PC-9 (cell line): Measurements from ENCODE around the gene ZSCAN20. TPM values are rescaled to one million over a fixed set of nuclear protein-coding genes. Genes with fewer than 3 reads are reported as not detected.
A peak's percentile ranks its signal among the peaks of the same experiment; 100 is the strongest.

Experiments
- BruUV-seq: library from RNA; stranded (reverse); fragments of 400-500 nt; replicated peaks from 2 replicates; lab custom pipeline; 2021; lab: Mats Ljungman, UMichigan
- CTCF ChIA-PET: fragments of 300-600 bp; sonication (Branson Sonifier 250); formaldehyde crosslinking; loops from one replicate; lab custom pipeline; 2022; ENCODE audit warnings: antibody characterized with exemption; lab: Charles Lee
- POLR2A ChIA-PET: fragments of 300-600 bp; sonication (Branson Sonifier 250); formaldehyde crosslinking; loops from one replicate; lab custom pipeline; 2022; ENCODE audit warnings: antibody characterized with exemption; ENCODE audit not compliant: unreplicated experiment; lab: Charles Lee
- DNase-seq, 2 experiments: peaks; one replicate each; pipeline versions ENCODE4 v3.0.0 to v3.0.0-alpha.2; 2015 to 2022; ENCODE audit warnings: mixed read lengths in 1 of 2
- H2AFZ ChIP-seq: fragments of 200-600 bp; sonication (generic); 2 replicates; pipeline ENCODE4 v1.8.1; 2017; ENCODE audit warnings: antibody characterized with exemption
- H3F3A ChIP-seq: fragments of 200-600 bp; sonication (generic); 2 replicates; pipeline ENCODE4 v1.8.1; 2017; ENCODE audit warnings: antibody characterized with exemption, mild to moderate bottlenecking, low read depth; ENCODE audit not compliant: insufficient read depth
- H3K27ac ChIP-seq: fragments of 200-600 bp; sonication (generic); 2 replicates; pipeline ENCODE4 v1.6.1; 2016; ENCODE audit warnings: mixed run types
- H3K27me3 ChIP-seq: fragments of 200-600 bp; sonication (generic); 2 replicates; pipeline ENCODE4 v1.6.1; 2016; ENCODE audit warnings: low read depth, mixed run types; ENCODE audit not compliant: insufficient read depth
- H3K36me3 ChIP-seq: fragments of 200-600 bp; sonication (generic); 2 replicates; pipeline ENCODE4 v1.6.1; 2016; ENCODE audit warnings: low read depth, mixed run types
- H3K4me1 ChIP-seq: fragments of 200-600 bp; sonication (generic); replicated peaks from 2 replicates; pipeline ENCODE4 v1.6.1; 2016; ENCODE audit warnings: mixed run types; ENCODE audit not compliant: insufficient read depth
- H3K4me2 ChIP-seq: fragments of 200-600 bp; sonication (generic); 2 replicates; pipeline ENCODE4 v1.6.1; 2017; ENCODE audit warnings: mixed run types
- H3K4me3 ChIP-seq: fragments of 200-600 bp; sonication (generic); 2 replicates; pipeline ENCODE4 v1.6.1; 2016; ENCODE audit warnings: mixed run types
- H3K79me2 ChIP-seq: fragments of 200-600 bp; sonication (generic); 2 replicates; pipeline ENCODE4 v1.6.1; 2017; ENCODE audit warnings: low read depth, mixed run types
- H3K9me2 ChIP-seq: fragments of 200-600 bp; sonication (generic); 2 replicates; pipeline ENCODE4 v1.8.1; 2017; ENCODE audit warnings: mild to moderate bottlenecking; ENCODE audit not compliant: insufficient read depth
- H3K9me3 ChIP-seq: fragments of 200-600 bp; sonication (generic); 2 replicates; pipeline ENCODE4 v1.8.1; 2016; ENCODE audit warnings: low read depth; ENCODE audit not compliant: insufficient read depth
- H4K20me1 ChIP-seq: fragments of 200-600 bp; sonication (generic); 2 replicates; pipeline ENCODE4 v1.8.1; 2017; ENCODE audit not compliant: insufficient read depth
- EZH2 ChIP-seq: fragments of 200-600 bp; sonication (generic); IDR thresholded peaks from 2 replicates; pipeline ENCODE4 v1.8.0; 2017; ENCODE audit warnings: antibody characterized with exemption, low read depth
- intact Hi-C: fragments of 100-400 bp; cut with micrococcal nuclease; formaldehyde crosslinking; loops from one replicate; pipeline ENCODE4 v1.10.0; 2022; ENCODE audit not compliant: unreplicated experiment
- total RNA-seq: library from RNA; stranded (reverse); gene quantifications from 2 replicates; pipeline ENCODE4 v1.2.3, GENCODE V29; 2021
- TF ChIP-seq, protein P1 (sequence below): fragments of 200-600 bp; sonication (generic); conservative IDR thresholded peaks from 2 replicates; pipeline ENCODE4 v1.6.1; 2017; ENCODE audit warnings: mixed run types, antibody characterized with exemption, mild to moderate bottlenecking, moderate library complexity

The ZSCAN20 gene
- total RNA-seq, 1 experiment from 2014 or later = 6.0 TPM

GRCh38 chr1:33470495-33471012, 1.9 kb upstream of the ZSCAN20 start:
- ChIA-PET POLR2A (no interaction called here), CTCF (interaction anchor here (0.8 to 1.1 kb wide), 2 partner anchors 12 to 537 kb away, joined by 3 read pairs; no protein-coding TSS in a partner anchor)
- no TSS peak for BruUV-seq
- DNase-seq = peak; percentile 61 to 72
- Histone ChIP-seq H4K20me1 (no peaks in the 10 kb centered on the region), H3F3A (no peaks in the 10 kb centered on the region), H3K4me2 (peak overlapping the region; percentile 0; the same call in 1 of the 2 replicates), H3K27me3 (no peaks in the 10 kb centered on the region), H3K9me2 (no peaks in the 10 kb centered on the region), H3K4me3 (no peak overlapping the region), H2AFZ (no peak overlapping the region), H3K27ac (no peak overlapping the region), H3K9me3 (no peaks in the 10 kb centered on the region), H3K79me2 (peaks cover 11% of the 10 kb centered on the region; the same call in 1 of the 2 replicates), H3K4me1 (peaks cover 10% of the 10 kb centered on the region), H3K36me3 (no peaks in the 10 kb centered on the region)
- no peak for TF ChIP-seq EZH2
- TF ChIP-seq, protein P1, sequence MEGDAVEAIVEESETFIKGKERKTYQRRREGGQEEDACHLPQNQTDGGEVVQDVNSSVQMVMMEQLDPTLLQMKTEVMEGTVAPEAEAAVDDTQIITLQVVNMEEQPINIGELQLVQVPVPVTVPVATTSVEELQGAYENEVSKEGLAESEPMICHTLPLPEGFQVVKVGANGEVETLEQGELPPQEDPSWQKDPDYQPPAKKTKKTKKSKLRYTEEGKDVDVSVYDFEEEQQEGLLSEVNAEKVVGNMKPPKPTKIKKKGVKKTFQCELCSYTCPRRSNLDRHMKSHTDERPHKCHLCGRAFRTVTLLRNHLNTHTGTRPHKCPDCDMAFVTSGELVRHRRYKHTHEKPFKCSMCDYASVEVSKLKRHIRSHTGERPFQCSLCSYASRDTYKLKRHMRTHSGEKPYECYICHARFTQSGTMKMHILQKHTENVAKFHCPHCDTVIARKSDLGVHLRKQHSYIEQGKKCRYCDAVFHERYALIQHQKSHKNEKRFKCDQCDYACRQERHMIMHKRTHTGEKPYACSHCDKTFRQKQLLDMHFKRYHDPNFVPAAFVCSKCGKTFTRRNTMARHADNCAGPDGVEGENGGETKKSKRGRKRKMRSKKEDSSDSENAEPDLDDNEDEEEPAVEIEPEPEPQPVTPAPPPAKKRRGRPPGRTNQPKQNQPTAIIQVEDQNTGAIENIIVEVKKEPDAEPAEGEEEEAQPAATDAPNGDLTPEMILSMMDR = peak; percentile 83
- intact Hi-C loops = loop anchor here (1.0 to 10.0 kb wide), 8 partner anchors 103 to 596 kb away; partner anchors contain the start of gene FNDC5

DNA sequence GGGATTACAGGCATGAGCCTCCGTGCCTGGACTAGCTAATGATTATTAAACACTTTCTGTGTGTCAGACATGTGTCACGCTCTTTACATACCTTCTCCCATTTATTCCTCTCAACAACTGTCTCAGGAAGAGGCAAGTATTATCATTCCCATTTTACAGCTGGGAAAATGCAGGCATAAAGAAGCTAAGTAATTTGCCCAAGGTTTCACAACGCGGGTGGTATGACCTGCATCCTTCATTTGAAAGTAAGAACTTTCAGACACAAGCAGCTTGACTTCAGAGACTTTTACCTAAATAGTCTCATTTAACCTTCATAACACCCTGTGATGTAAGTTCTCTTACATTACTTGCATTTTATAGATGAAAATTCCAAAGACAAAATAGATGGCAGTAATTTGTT, 1.0 kb upstream of the ZSCAN20 start:
- ChIA-PET CTCF (interaction anchor here (0.8 to 1.3 kb wide), 3 partner anchors 13 to 538 kb away, joined by 3 to 6 read pairs (median 3); no protein-coding TSS in a partner anchor), POLR2A (no interaction called here)
- no peaks in the 10 kb centered on the region for H4K20me1 ChIP-seq
- intact Hi-C loops = loop anchor here (5.0 to 10.0 kb wide), 4 partner anchors 104 to 597 kb away; partner anchors contain the start of gene FNDC5
- peaks cover 10% of the 10 kb centered on the region for H3K4me1 ChIP-seq
- H3K4me3 ChIP-seq = no peak overlapping the region
- peak overlapping the region; percentile 76 for H2AFZ ChIP-seq
- peak overlapping the region; percentile 74 for H3K4me2 ChIP-seq
- H3K27me3 ChIP-seq = no peaks in the 10 kb centered on the region
- DNase-seq = no peak
- H3K9me2 ChIP-seq = no peaks in the 10 kb centered on the region
- no peaks in the 10 kb centered on the region for H3F3A ChIP-seq
- no peaks in the 10 kb centered on the region for H3K36me3 ChIP-seq
- H3K79me2 ChIP-seq = peaks cover 11% of the 10 kb centered on the region; the same call in 1 of the 2 replicates
- H3K9me3 ChIP-seq = no peaks in the 10 kb centered on the region
- no TSS peak for BruUV-seq
- H3K27ac ChIP-seq = no peak overlapping the region
- TF ChIP-seq, protein P1 = no peak
- no peak for TF ChIP-seq EZH2

DNA sequence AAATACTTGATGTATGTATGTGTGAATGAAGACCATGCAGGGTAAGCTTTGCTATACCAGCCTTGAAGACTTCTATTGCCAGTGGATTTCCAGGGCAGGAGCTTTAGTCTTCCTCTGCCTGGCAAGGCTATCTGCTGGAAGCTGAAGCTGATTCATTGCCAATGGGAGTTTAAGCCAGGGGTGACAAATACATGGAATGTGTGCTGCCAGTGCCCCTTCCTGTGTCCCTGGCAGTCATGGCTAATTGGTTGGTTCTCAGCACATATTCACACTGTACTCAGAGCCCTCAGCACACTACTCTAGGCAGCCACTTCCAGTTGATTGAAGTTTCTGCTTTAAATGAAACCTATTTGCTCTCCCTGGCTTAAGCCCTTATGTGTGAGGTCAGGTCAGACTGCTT, 1.5 kb downstream of the ZSCAN20 start:
- no peak overlapping the region for H3K27ac ChIP-seq
- no peaks in the 10 kb centered on the region for H3F3A ChIP-seq
- no peak overlapping the region for H3K4me3 ChIP-seq
- no peaks in the 10 kb centered on the region for H3K9me3 ChIP-seq
- CTCF ChIA-PET = no interaction called here
- no peaks in the 10 kb centered on the region for H3K9me2 ChIP-seq
- no peak for DNase-seq
- H3K79me2 ChIP-seq = peaks cover 11% of the 10 kb centered on the region; the same call in 1 of the 2 replicates
- 0 out of 2 replicates have a peak overlapping the region, but pooled peaks have one; percentile 80 for H3K4me2 ChIP-seq
- no TSS peak for BruUV-seq
- no peak for TF ChIP-seq EZH2
- TF ChIP-seq, protein P1 = no peak
- peaks cover 10% of the 10 kb centered on the region for H3K4me1 ChIP-seq
- POLR2A ChIA-PET = no interaction called here
- intact Hi-C loops = loop anchor here (5.0 to 10.0 kb wide), 4 partner anchors 107 to 599 kb away; partner anchors contain the start of gene FNDC5
- H3K36me3 ChIP-seq = no peaks in the 10 kb centered on the region
- H2AFZ ChIP-seq = no peak overlapping the region
- H4K20me1 ChIP-seq = no peaks in the 10 kb centered on the region
- no peaks in the 10 kb centered on the region for H3K27me3 ChIP-seq
